Ectodermal cell (in vitro differentiated cells): ENCODE results near the gene USP2.
"Not testable (repeated sequence)": the region's sequence is repeated elsewhere in the genome, so short reads cannot be mapped to it uniquely, and the experiment has no call there.

Source experiments
- H3K27ac ChIP-seq: 2 replicates; pipeline ENCODE4 v1.7.0; 2013; ENCODE audit warnings: mild to moderate bottlenecking, low read depth, low read length; ENCODE audit not compliant: insufficient read depth, poor library complexity, severe bottlenecking
- H3K27me3 ChIP-seq: 2 replicates; pipeline ENCODE4 v1.7.0; 2013; ENCODE audit warnings: mild to moderate bottlenecking, low read length; ENCODE audit not compliant: insufficient read depth, control insufficient read depth, poor library complexity, severe bottlenecking
- H3K36me3 ChIP-seq: one replicate; pipeline ENCODE4 v1.7.0; 2013; ENCODE audit warnings: low read length; ENCODE audit not compliant: control insufficient read depth, insufficient read depth
- H3K4me1 ChIP-seq: one replicate; pipeline ENCODE4 v1.7.0; 2013; ENCODE audit warnings: low read length; ENCODE audit not compliant: control insufficient read depth, insufficient read depth
- H3K4me3 ChIP-seq: 2 replicates; pipeline ENCODE4 v1.7.0; 2013; ENCODE audit warnings: low read depth, low read length, control low read depth; ENCODE audit not compliant: insufficient read depth
- H3K9me3 ChIP-seq: 2 replicates; pipeline ENCODE4 v1.7.0; 2013; ENCODE audit warnings: mild to moderate bottlenecking, low read length, moderate library complexity; ENCODE audit not compliant: control insufficient read depth
- WGBS, 2 experiments: methylation state at CpG; one replicate each; pipeline ENCODE4 v1.1.7; 2013; ENCODE audit warnings: missing lambda C conversion rate in 2 of 2; 5-methylcytosine and 5-hydroxymethylcytosine counted together

USP2 gene

DNA sequence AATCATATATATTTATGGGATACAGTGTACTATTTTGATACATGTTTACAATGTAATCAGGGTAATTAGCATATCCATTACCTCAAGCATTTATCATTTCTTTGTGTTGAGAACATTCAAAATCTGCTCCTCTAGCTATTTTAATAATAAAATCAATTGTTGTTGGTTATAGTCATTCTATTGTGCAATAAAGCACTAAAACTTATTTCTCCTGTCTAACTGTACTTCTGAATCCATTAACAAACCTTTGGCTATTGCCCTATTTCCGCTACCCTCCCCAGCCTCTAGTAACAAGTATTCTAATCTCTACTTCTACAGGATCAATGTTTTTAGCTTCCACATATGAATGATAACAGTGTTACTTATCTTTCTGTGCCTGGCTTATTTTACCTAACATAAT, 15.3 kb upstream of the USP2 start:
- Histone ChIP-seq H3K27ac (no peak overlapping the region), H3K4me1 (no peaks in the 10 kb centered on the region), H3K4me3 (no peak overlapping the region), H3K36me3 (no peaks in the 10 kb centered on the region), H3K27me3 (no peaks in the 10 kb centered on the region), H3K9me3 (no peaks in the 10 kb centered on the region)
- 95 to 96% methylated on average over 1 of the region's 1 CpG for WGBS, 2 experiments

GRCh38 chr11:119391275-119391674, 9.8 kb upstream of the USP2 start:
- H3K36me3 ChIP-seq: no peaks in the 10 kb centered on the region
- no peaks in the 10 kb centered on the region for H3K9me3 ChIP-seq
- H3K4me1 ChIP-seq: no peaks in the 10 kb centered on the region
- WGBS, 2 experiments: 92 to 95% methylated on average over 7 of the region's 7 CpGs
- no peak overlapping the region for H3K4me3 ChIP-seq
- H3K27ac ChIP-seq: no peak overlapping the region
- no peaks in the 10 kb centered on the region for H3K27me3 ChIP-seq

DNA sequence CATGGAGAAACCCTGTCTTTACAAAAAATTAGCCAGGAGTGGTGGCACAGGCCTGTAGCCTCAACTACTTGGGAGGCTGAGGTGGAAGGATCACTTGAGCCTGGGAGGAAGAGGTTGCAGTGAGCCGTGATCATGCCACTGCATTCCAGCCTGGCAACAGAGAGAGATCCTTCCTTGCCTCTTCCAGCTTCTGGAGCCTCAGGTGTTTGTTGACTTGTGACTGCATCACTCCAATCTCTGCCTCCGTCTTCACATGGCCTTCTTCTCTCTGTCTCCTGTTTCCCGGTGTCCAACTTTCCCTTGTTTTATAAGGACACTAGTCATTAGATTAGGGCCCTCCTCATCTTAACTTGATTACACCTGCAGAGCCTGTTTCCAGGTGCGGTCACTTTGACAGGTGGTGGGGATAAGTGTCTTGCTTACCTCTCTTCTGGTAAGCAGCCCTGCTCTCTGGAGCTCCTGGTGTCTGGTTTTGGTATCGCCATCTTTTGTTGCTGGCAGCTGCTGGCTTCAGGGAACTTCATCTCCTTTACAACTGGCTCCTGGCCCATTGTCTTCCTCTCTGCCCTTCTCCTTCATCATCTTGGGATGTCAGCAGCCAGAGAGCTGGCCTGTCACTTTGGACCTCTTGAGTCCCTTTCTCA, 8.2 kb upstream of the USP2 start:
- WGBS, 2 experiments: 72 to 79% methylated on average over 5 of the region's 5 CpGs
- Histone ChIP-seq H3K4me1 (no peaks in the 10 kb centered on the region), H3K27me3 (no peaks in the 10 kb centered on the region), H3K4me3 (no peak overlapping the region), H3K9me3 (no peaks in the 10 kb centered on the region), H3K36me3 (no peaks in the 10 kb centered on the region), H3K27ac (no peak overlapping the region)

- H3K36me3 ChIP-seq: no peaks in the 10 kb centered on the region
- no peaks in the 10 kb centered on the region for H3K27me3 ChIP-seq
- no peaks in the 10 kb centered on the region for H3K9me3 ChIP-seq
- no peaks in the 10 kb centered on the region for H3K4me1 ChIP-seq
- no peak overlapping the region for H3K27ac ChIP-seq
- no peak overlapping the region for H3K4me3 ChIP-seq
- 86 to 91% methylated on average over 7 of the region's 7 CpGs for WGBS, 2 experiments
These were observed 6.6 kb upstream of the USP2 start for GRCh38 chr11:119388103-119388502.

- Histone ChIP-seq H3K27ac (no peak overlapping the region), H3K36me3 (no peaks in the 10 kb centered on the region), H3K27me3 (peaks cover 5% of the 10 kb centered on the region), H3K9me3 (no peaks in the 10 kb centered on the region), H3K4me1 (peaks cover 9% of the 10 kb centered on the region), H3K4me3 (no peak overlapping the region)
- WGBS, 2 experiments: 86 to 92% methylated on average over 2 of the region's 2 CpGs
These were observed 2.8 kb upstream of the USP2 start for GRCh38 chr11:119384332-119384731.

DNA sequence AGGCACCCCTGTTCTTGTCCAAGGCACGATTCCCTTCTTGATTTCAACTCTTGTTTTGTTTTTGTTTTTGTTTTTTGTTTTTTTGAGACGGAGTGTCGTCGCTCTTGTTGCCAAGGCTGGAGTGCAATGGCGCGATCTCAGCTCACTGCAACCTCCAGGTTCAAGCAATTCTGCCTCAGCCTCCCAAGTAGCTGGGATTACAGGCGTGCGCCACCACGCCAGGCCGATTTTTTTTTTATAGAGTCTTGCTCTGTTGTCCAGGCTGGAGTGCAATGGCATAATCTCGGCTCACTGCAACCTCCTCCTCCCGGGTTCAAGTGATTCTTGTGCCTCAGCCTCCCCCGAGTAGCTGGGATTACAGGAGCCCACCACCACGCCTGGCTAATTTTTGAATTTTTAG, 1.0 kb upstream of the USP2 start:
- not testable (repeated sequence) for H3K4me3 ChIP-seq, H3K27me3 ChIP-seq, H3K27ac ChIP-seq, H3K36me3 ChIP-seq, H3K9me3 ChIP-seq
- WGBS, 2 experiments: 90 to 91% methylated on average over 14 of the region's 14 CpGs
- H3K4me1 ChIP-seq: peaks cover 27% of the 10 kb centered on the region

DNA sequence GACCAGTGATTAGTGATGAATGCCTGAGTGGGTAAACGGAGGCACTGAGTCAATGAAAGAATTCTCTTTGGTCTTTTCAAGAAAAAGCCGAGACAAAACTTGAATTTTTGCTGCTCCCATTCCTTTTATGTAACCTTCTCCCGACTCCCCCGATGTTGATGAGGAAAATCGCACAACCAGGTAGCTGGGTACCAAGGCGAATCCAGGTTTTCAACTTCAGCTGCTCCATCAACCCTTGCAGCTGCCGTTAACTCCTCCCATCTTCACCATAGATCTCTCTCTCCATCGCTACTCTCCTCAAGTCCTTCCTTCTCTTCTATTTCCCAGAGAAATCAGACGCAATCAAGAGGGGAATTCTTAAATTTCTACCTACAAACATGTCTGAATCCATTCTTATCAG, 611 bp upstream of the USP2 start:
- Histone ChIP-seq H3K4me1 (peaks cover 31% of the 10 kb centered on the region), H3K27me3 (peaks cover 5% of the 10 kb centered on the region), H3K9me3 (no peaks in the 10 kb centered on the region), H3K36me3 (no peaks in the 10 kb centered on the region), H3K27ac (no peak overlapping the region), H3K4me3 (peak overlapping the region; percentile 52)
- WGBS, 2 experiments: 27 to 31% methylated on average over 9 of the region's 9 CpGs

- Histone ChIP-seq H3K9me3 (no peaks in the 10 kb centered on the region), H3K27ac (no peak overlapping the region), H3K36me3 (no peaks in the 10 kb centered on the region), H3K4me1 (peaks cover 43% of the 10 kb centered on the region), H3K4me3 (peak overlapping the region; percentile 52), H3K27me3 (peaks cover 5% of the 10 kb centered on the region)
- 2 to 4% methylated on average over 8 to 10 of the region's 10 CpGs for WGBS, 2 experiments
These were observed 686 bp downstream of the USP2 start for GRCh38 chr11:119380827-119381180.

DNA sequence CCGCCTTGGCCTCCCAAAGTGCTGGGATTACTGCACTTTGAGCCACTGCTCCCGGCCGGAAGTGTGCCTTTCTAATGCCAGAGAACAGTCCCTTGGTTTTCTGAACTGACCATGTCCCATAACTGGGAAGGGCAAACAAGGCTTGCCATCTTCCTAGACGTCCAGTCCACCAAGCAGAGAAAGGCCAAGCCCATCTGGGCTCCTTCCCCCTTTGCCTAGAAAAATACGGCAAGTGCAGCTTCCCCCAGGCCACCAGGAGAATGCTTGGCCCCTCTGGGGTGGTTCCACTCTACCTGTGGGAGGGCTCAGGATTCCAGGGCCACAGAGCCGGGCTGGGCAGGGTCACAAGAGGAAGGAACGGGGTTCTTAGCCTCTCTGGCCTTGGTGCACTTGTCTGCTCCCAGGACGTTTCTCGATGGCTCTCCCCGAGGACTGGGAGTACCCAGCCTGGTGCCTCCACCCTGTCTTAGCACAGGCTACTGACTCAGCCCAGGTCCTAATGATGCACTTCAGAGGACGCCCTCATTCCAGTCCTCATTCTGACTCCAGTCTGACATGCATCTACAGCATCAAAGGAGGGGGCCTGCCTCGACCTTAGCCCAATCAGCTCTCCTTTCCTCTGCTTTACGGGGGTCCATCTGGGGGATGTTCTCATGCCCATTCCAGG, 1.2 kb downstream of the USP2 start:
- Histone ChIP-seq H3K4me1 (peaks cover 48% of the 10 kb centered on the region), H3K9me3 (no peaks in the 10 kb centered on the region), H3K27me3 (peaks cover 5% of the 10 kb centered on the region), H3K27ac (no peak overlapping the region), H3K36me3 (no peaks in the 10 kb centered on the region), H3K4me3 (peak overlapping the region; percentile 52)
- 75 to 77% methylated on average over 13 of the region's 13 CpGs for WGBS, 2 experiments

GRCh38 chr11:119378851-119379465, 2.5 kb downstream of the USP2 start:
- Histone ChIP-seq H3K27me3 (peaks cover 5% of the 10 kb centered on the region), H3K36me3 (no peaks in the 10 kb centered on the region), H3K27ac (peak overlapping the region; percentile 39), H3K9me3 (no peaks in the 10 kb centered on the region), H3K4me1 (peaks cover 59% of the 10 kb centered on the region), H3K4me3 (peak overlapping the region; percentile 2)
- 29 to 34% methylated on average over 10 of the region's 10 CpGs for WGBS, 2 experiments
